Retinal pigment epithelial cell (primary cell): ENCODE results near the gene MEGF9.

ENCODE experiments used
- DNase-seq: peaks from one replicate; pipeline ENCODE4 v3.0.0-alpha.2; 2010; ENCODE audit warnings: low read depth
- H3K4me3 ChIP-seq: 2 replicates; pipeline ENCODE4 v1.5.1; 2011; ENCODE audit warnings: mild to moderate bottlenecking, low read length, control low read depth, moderate library complexity
- CTCF ChIP-seq: conservative IDR thresholded peaks from 2 replicates; pipeline ENCODE4 v1.5.1; 2011; ENCODE audit warnings: low read depth, low read length, control low read depth, inconsistent platforms

MEGF9 gene

GRCh38 chr9:120653762-120654161 lies 60.5 kb downstream of the MEGF9 start:
- TF ChIP-seq CTCF, result no peak
- no peak overlapping the region for H3K4me3 ChIP-seq
- no peak for DNase-seq

- DNase-seq, result peak; percentile 42
- no peak for TF ChIP-seq CTCF
- no peak overlapping the region for H3K4me3 ChIP-seq
Measured at GRCh38 chr9:120652934-120653333, 61.3 kb downstream of the MEGF9 start.

GRCh38 chr9:120650352-120650751 lies 63.9 kb downstream of the MEGF9 start:
- H3K4me3 ChIP-seq, result no peak overlapping the region
- no peak for DNase-seq
- TF ChIP-seq CTCF, result no peak

- H3K4me3 ChIP-seq, result no peak overlapping the region
- no peak for DNase-seq
- no peak for TF ChIP-seq CTCF
Measured at GRCh38 chr9:120648581-120649197, 65.6 kb downstream of the MEGF9 start.

- TF ChIP-seq CTCF, result no peak
- DNase-seq, result no peak
- no peak overlapping the region for H3K4me3 ChIP-seq
Measured at GRCh38 chr9:120646948-120647347, 67.3 kb downstream of the MEGF9 start.

- no peak for TF ChIP-seq CTCF
- no peak for DNase-seq
- H3K4me3 ChIP-seq, result no peak overlapping the region
Measured at GRCh38 chr9:120645760-120646159, 68.5 kb downstream of the MEGF9 start.

- no peak for TF ChIP-seq CTCF
- no peak overlapping the region for H3K4me3 ChIP-seq
- DNase-seq, result no peak
Measured at GRCh38 chr9:120643061-120643460, 71.2 kb downstream of the MEGF9 start.
